Endothelial cell of umbilical vein (primary cell): ENCODE data around the gene MAP3K14. TPM values are rescaled to one million over a fixed set of nuclear protein-coding genes. Genes with fewer than 3 reads are reported as not detected.

Experiments used
- BruUV-seq: library from RNA; stranded (reverse); fragments of 400-500 nt; replicated peaks from 2 replicates; lab custom pipeline; 2021; lab: Mats Ljungman, UMichigan
- CTCF ChIA-PET: fragments of 300-600, 350-600 bp; sonication (Branson Sonifier 250); formaldehyde crosslinking; loops from one replicate; lab custom pipeline; 2021; ENCODE audit warnings: antibody characterized with exemption, inconsistent platforms; lab: Charles Lee
- POLR2A ChIA-PET: fragments of 300-600, 350-600 bp; sonication (Branson Sonifier 250); formaldehyde crosslinking; loops from one replicate; lab custom pipeline; 2021; ENCODE audit warnings: antibody characterized with exemption, inconsistent platforms; lab: Charles Lee
- DNase-seq: peaks from one replicate; pipeline ENCODE4 v3.0.0-alpha.2; 2011; ENCODE audit warnings: low read depth, low spot score
- FAIRE-seq: peaks from 2 replicates; lab custom pipeline; 2011; peaks lifted over from hg19 to GRCh38; lab: Jason Lieb, UNC
- H2AFZ ChIP-seq: 2 replicates; pipeline ENCODE4 v1.6.0; 2012; ENCODE audit warnings: low read depth, low read length, control low read depth, inconsistent platforms
- H3K27ac ChIP-seq: 2 replicates; pipeline ENCODE4 v1.5.1; 2011; ENCODE audit warnings: low read depth, mild to moderate bottlenecking, control low read depth, low read length, moderate library complexity; ENCODE audit not compliant: insufficient read depth
- H3K27me3 ChIP-seq, 2 experiments: 2 replicates each; pipeline versions ENCODE4 v1.6.0 to v1.6.1; 2011; ENCODE audit warnings: low read length in 2 of 2, mixed read lengths in 1 of 2; ENCODE audit not compliant: control insufficient read depth in 2 of 2, insufficient read depth in 2 of 2
- H3K36me3 ChIP-seq, 2 experiments: 2 replicates in 1 of 2; 3 replicates in 1 of 2; pipeline ENCODE4 v1.5.1; 2011; ENCODE audit warnings: low read length in 2 of 2, mild to moderate bottlenecking in 1 of 2, moderate library complexity in 1 of 2; ENCODE audit not compliant: control insufficient read depth in 2 of 2, insufficient read depth in 2 of 2; ENCODE audit errors: extremely low read depth in 1 of 2
- H3K4me1 ChIP-seq: 3 replicates; pipeline ENCODE4 v1.5.1; 2011; ENCODE audit warnings: mild to moderate bottlenecking, low read length; ENCODE audit not compliant: control insufficient read depth, insufficient read depth; ENCODE audit errors: extremely low read depth
- H3K4me2 ChIP-seq: 2 replicates; pipeline ENCODE4 v1.6.1; 2011; ENCODE audit warnings: low read length, control low read depth, mixed read lengths; ENCODE audit not compliant: insufficient read depth
- H3K4me3 ChIP-seq, 3 experiments: fragments of 200-600 bp in 1 of 3; sonication (generic), shearing (Covaris generic) in 1 of 3; replicated peaks in 1 of 3; 2 replicates each; pipeline ENCODE4 v1.5.1; 2011 to 2016; ENCODE audit warnings: control low read depth in 3 of 3, low read length in 3 of 3, mild to moderate bottlenecking in 2 of 3, inconsistent platforms in 1 of 3, low read depth in 1 of 3, moderate library complexity in 1 of 3; ENCODE audit not compliant: insufficient read depth in 1 of 3
- H3K79me2 ChIP-seq: 2 replicates; pipeline ENCODE4 v1.6.0; 2012; ENCODE audit warnings: low read length, inconsistent platforms; ENCODE audit not compliant: control insufficient read depth, insufficient read depth
- H3K9ac ChIP-seq: replicated peaks from 2 replicates; pipeline ENCODE3; 2011; ENCODE audit warnings: low read length, control low read depth; ENCODE audit not compliant: insufficient read depth; ENCODE audit errors: extremely low read depth
- H3K9me1 ChIP-seq: replicated peaks from 3 replicates; pipeline ENCODE4 v1.6.0; 2011; ENCODE audit warnings: mild to moderate bottlenecking, low read length; ENCODE audit not compliant: control insufficient read depth, insufficient read depth; ENCODE audit errors: extremely low read depth
- H3K9me3 ChIP-seq: replicated peaks from 2 replicates; pipeline ENCODE4 v1.5.1; 2012; ENCODE audit warnings: low read length, inconsistent platforms; ENCODE audit not compliant: control insufficient read depth, insufficient read depth
- H4K20me1 ChIP-seq: replicated peaks from 2 replicates; pipeline ENCODE3; 2011; ENCODE audit warnings: mild to moderate bottlenecking, low read length; ENCODE audit not compliant: control insufficient read depth, insufficient read depth; ENCODE audit errors: extremely low read depth
- CTCF ChIP-seq, 2 donors: IDR thresholded peaks; 1 replicate in 1 of 2; 2 replicates in 1 of 2; pipeline ENCODE4 v1.5.1; 2011; ENCODE audit warnings: low read length in 2 of 2, mild to moderate bottlenecking in 2 of 2, moderate library complexity in 2 of 2, control low read depth in 1 of 2, inconsistent platforms in 1 of 2, low read depth in 1 of 2; ENCODE audit not compliant: insufficient read depth in 1 of 2; ENCODE audit errors: extremely low read depth in 1 of 2
- EZH2 ChIP-seq: IDR thresholded peaks from 2 replicates; pipeline ENCODE4 v1.6.1; 2012; ENCODE audit warnings: borderline replicate concordance, low read depth, mild to moderate bottlenecking, moderate library complexity, low read length, inconsistent platforms; ENCODE audit not compliant: severe bottlenecking
- FOS ChIP-seq: IDR thresholded peaks from 2 replicates; pipeline ENCODE4 v1.6.1; 2011; ENCODE audit warnings: mild to moderate bottlenecking, low read length, moderate library complexity, borderline replicate concordance; ENCODE audit not compliant: insufficient read depth
- GATA2 ChIP-seq: IDR thresholded peaks from 2 replicates; pipeline ENCODE4 v1.7.0; 2011; ENCODE audit warnings: low read depth, mild to moderate bottlenecking, moderate library complexity, mixed read lengths, low read length; ENCODE audit not compliant: insufficient read length, insufficient read depth
- JUN ChIP-seq: IDR thresholded peaks from 2 replicates; pipeline ENCODE4 v1.6.1; 2011; ENCODE audit warnings: borderline replicate concordance, low read depth; ENCODE audit not compliant: insufficient read length, insufficient read depth
- MAX ChIP-seq: IDR thresholded peaks from 2 replicates; pipeline ENCODE4 v1.6.1; 2011; ENCODE audit not compliant: insufficient read depth, insufficient read length
- MYC ChIP-seq: IDR thresholded peaks from one replicate; pipeline ENCODE4 v1.6.1; 2011; ENCODE audit warnings: mild to moderate bottlenecking, low read depth, low read length
- POLR2A ChIP-seq: IDR thresholded peaks from 2 replicates; pipeline ENCODE4 v1.6.1; 2012; ENCODE audit warnings: low read depth, mild to moderate bottlenecking, control low read depth, low read length
- POLR2AphosphoS5 ChIP-seq: IDR thresholded peaks from 2 replicates; pipeline ENCODE4 v1.6.1; 2012; ENCODE audit warnings: low read depth, mild to moderate bottlenecking, control low read depth, low read length, moderate library complexity; ENCODE audit not compliant: insufficient read depth
- dilution Hi-C: fragments of 300-500 bp; cut with MboI; formaldehyde crosslinking; loops from one replicate; pipeline ENCODE4 v1.15.0; 2019; ENCODE audit warnings: low sequenced_read_pairs; ENCODE audit not compliant: extremely low pct_ligation_motif_present
- intact Hi-C: fragments of 100-400 bp; cut with micrococcal nuclease; formaldehyde crosslinking; loops from one replicate; pipeline ENCODE4 v1.10.0; 2022
- polyA plus RNA-seq, 4 experiments: library from polyadenylated mRNA; depleted of rRNA in 3 of 4; stranded (reverse) in 3 of 4; unstranded in 1 of 4; fragments of >200 nt; gene quantifications; 2 replicates each; pipeline versions ENCODE4 v1.2.1 to v1.2.3, GENCODE V29; 2011 to 2012; ENCODE audit warnings: missing spikeins in 1 of 4
- total RNA-seq: library from RNA; stranded (reverse); gene quantifications from 2 replicates; pipeline ENCODE4 v1.2.3, GENCODE V29; 2021

MAP3K14 gene
- total and polyA plus RNA-seq, 2 donors (not counting 3 experiments of a cell fraction or from before 2014, with no cell fraction given) = 5.4 to 9.8 TPM

GRCh38 chr17:45236282-45236606 is 80.6 kb downstream of the MAP3K14 start:
- dilution Hi-C loops = no loop called here
- no peak for DNase-seq
- TF ChIP-seq POLR2AphosphoS5 (no peak), EZH2 (no peak), FOS (no peak), MYC (no peak), GATA2 (no peak), CTCF (IDR thresholded peaks at IDR 0.05; ENCODE audit: extremely low read depth in 1 of 2, insufficient read depth in 1 of 2, low read depth in 1 of 2, low read length in 2 of 2) (no peak), JUN (no peak), POLR2A (no peak), MAX (no peak)
- Histone ChIP-seq H3K4me2 (no peak overlapping the region), H3K9me3 (no peaks in the 10 kb centered on the region), H3K4me3 (no peak overlapping the region), H3K9ac (no peak overlapping the region), H3K36me3 (no peaks in the 10 kb centered on the region), H3K4me1 (no peaks in the 10 kb centered on the region), H3K27ac (no peak overlapping the region), H3K79me2 (no peaks in the 10 kb centered on the region), H4K20me1 (no peaks in the 10 kb centered on the region), H3K9me1 (no peaks in the 10 kb centered on the region), H2AFZ (no peak overlapping the region), H3K27me3 (peaks cover 9 to 11% of the 10 kb centered on the region in 2 experiments)
- FAIRE-seq = no peak
- BruUV-seq = no TSS peak
- intact Hi-C loops = no loop called here
- POLR2A ChIA-PET = no interaction called here
- CTCF ChIA-PET = interaction anchor here (0.9 to 3.5 kb wide), 16 partner anchors 9 to 595 kb away, joined by 3 to 73 read pairs (median 10); partner anchors contain the start of gene ACBD4
